Kidney (tissue), 14 donors: ENCODE measurements around the gene WDFY3. TPM values are rescaled to one million over a fixed set of nuclear protein-coding genes. Genes with fewer than 3 reads are reported as not detected.

Experiments
- DNase-seq, 5 donors: peaks; one replicate each; pipeline ENCODE4 v3.0.0-alpha.2; 2013 to 2020
- FAIRE-seq: peaks from 2 replicates; lab custom pipeline; 2012; peaks lifted over from hg19 to GRCh38; lab: Jason Lieb, UNC
- H3K27ac ChIP-seq, 2 donors: one replicate each; pipeline ENCODE4 v1.7.0; 2013; ENCODE audit warnings: low read depth in 2 of 2, low read length in 2 of 2, inconsistent platforms in 1 of 2
- H3K27me3 ChIP-seq: one replicate; pipeline ENCODE4 v1.7.1; 2013; ENCODE audit warnings: low read length, inconsistent platforms; ENCODE audit not compliant: control insufficient read depth, insufficient read depth
- H3K36me3 ChIP-seq, 3 donors: one replicate each; pipeline versions ENCODE4 v1.7.0 to v1.7.1; 2013; ENCODE audit warnings: low read length in 3 of 3, control low read depth in 1 of 3, inconsistent platforms in 1 of 3; ENCODE audit not compliant: insufficient read depth in 3 of 3, control insufficient read depth in 2 of 3
- H3K4me1 ChIP-seq, 3 donors: one replicate each; pipeline versions ENCODE4 v1.7.0 to v1.7.1; 2013; ENCODE audit warnings: low read length in 3 of 3, inconsistent platforms in 1 of 3, low read depth in 1 of 3; ENCODE audit not compliant: control insufficient read depth in 2 of 3, insufficient read depth in 2 of 3
- H3K4me3 ChIP-seq, 3 donors: one replicate each; pipeline versions ENCODE4 v1.7.0 to v1.8.1; 2013; ENCODE audit warnings: low read length in 3 of 3, control low read depth in 1 of 3, inconsistent platforms in 1 of 3
- H3K9ac ChIP-seq, 3 donors: one replicate each; pipeline versions ENCODE4 v1.7.0 to v1.7.1; 2013; ENCODE audit warnings: low read length in 3 of 3, control low read depth in 1 of 3, inconsistent platforms in 1 of 3
- H3K9me3 ChIP-seq, 3 donors: one replicate each; pipeline versions ENCODE4 v1.7.0 to v1.7.1; 2013; ENCODE audit warnings: low read length in 3 of 3, control low read depth in 1 of 3, inconsistent platforms in 1 of 3; ENCODE audit not compliant: control insufficient read depth in 2 of 3, insufficient read depth in 1 of 3
- intact Hi-C: fragments of 100-400 bp; cut with DNase I; formaldehyde crosslinking; loops from one replicate; pipeline ENCODE4 v1.11.1; 2022
- polyA plus RNA-seq: library from polyadenylated mRNA; stranded (reverse); fragments of 350-450 nt; fragmentation: Illumina TruSeq; extraction: RNeasy Lipid Tissue Mini Kit (QIAGEN cat#74804); gene quantifications from one replicate; pipeline ENCODE4 v1.2.3, GENCODE V29; 2014; ENCODE audit warnings: low read depth, low replicate concordance; ENCODE audit not compliant: insufficient read depth
- total RNA-seq: library from RNA; stranded (reverse); fragmentation: NEBNext Ultra II Directional; extraction: Animal tissue kit (Norgen Biotek cat#: 25700); gene quantifications from one replicate; pipeline ENCODE4 v1.2.1, GENCODE V29; 2021
- TF ChIP-seq, protein P1 (sequence below): IDR thresholded peaks from 3 replicates; pipeline ENCODE4 v1.5.1; 2012; ENCODE audit warnings: mild to moderate bottlenecking, moderate library complexity, borderline replicate concordance; ENCODE audit not compliant: insufficient read depth; ENCODE audit errors: extremely low read depth
- donor health status: control.
- donor health status: control.
- donor health status: control.
- donor health status: control.
- donor health status: control.
- donor health status: DM: yes; HTN: yes; CAD: no.
- donor health status: Normal renal cell carcinoma (clear cell type).

Gene WDFY3
- total and polyA plus RNA-seq, 2 donors from 2014 or later = 9.4 to 151 TPM

DNA sequence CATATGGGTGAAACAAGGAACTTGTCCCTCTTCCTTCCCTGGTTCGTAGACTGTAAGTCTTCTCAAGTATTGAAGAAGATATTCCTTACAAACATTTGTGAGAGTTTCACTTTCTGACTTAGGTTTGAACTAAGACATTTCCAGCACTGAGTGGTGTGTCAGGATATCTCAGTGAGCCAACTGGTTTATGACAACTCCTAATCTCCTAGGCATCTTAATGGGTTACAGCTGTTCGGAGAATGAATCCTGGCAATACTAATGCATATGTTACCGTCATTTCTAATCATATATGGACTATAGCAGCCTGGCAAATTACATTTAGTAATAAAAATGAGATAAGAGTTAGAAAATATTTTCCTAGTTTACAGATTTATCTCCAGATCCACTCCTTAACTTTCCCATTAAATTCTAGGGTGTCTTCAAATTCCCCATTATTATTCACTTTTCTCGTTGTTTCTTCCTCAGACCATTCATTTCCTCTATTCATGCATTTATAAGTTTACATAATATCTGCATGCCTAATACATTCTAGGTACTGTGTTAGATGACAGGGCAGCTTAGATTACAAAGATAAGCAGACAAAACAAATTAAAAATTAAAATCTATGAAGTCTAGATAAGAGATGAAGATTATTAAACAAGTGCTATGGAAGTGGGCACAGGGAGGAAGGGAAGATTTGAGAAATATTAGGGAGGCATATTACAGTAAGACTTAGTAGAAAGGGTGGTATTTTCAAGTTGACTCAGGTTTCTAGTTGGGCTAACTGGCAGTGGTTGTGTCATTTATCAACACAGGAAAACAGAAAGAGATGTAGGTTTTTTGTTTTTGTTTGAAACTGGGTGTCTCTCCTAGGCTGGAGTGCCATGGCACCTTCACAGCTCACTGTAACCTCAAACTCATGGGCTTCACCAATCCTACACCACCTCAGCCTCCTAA is 173.9 kb downstream of the WDFY3 start:
- intact Hi-C loops = no loop called here
- Histone ChIP-seq H3K36me3 (peaks cover 3 to 29% (median 13%) of the 10 kb centered on the region in 3 donors), H3K27me3 (no peaks in the 10 kb centered on the region), H3K4me1 (no peaks in the 10 kb centered on the region), H3K4me3 (no peak overlapping the region), H3K27ac (no peak overlapping the region), H3K9me3 (no peaks in the 10 kb centered on the region), H3K9ac (no peak overlapping the region)
- FAIRE-seq = no peak
- TF ChIP-seq, protein P1, sequence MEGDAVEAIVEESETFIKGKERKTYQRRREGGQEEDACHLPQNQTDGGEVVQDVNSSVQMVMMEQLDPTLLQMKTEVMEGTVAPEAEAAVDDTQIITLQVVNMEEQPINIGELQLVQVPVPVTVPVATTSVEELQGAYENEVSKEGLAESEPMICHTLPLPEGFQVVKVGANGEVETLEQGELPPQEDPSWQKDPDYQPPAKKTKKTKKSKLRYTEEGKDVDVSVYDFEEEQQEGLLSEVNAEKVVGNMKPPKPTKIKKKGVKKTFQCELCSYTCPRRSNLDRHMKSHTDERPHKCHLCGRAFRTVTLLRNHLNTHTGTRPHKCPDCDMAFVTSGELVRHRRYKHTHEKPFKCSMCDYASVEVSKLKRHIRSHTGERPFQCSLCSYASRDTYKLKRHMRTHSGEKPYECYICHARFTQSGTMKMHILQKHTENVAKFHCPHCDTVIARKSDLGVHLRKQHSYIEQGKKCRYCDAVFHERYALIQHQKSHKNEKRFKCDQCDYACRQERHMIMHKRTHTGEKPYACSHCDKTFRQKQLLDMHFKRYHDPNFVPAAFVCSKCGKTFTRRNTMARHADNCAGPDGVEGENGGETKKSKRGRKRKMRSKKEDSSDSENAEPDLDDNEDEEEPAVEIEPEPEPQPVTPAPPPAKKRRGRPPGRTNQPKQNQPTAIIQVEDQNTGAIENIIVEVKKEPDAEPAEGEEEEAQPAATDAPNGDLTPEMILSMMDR = no peak
- DNase-seq = no peak

DNA sequence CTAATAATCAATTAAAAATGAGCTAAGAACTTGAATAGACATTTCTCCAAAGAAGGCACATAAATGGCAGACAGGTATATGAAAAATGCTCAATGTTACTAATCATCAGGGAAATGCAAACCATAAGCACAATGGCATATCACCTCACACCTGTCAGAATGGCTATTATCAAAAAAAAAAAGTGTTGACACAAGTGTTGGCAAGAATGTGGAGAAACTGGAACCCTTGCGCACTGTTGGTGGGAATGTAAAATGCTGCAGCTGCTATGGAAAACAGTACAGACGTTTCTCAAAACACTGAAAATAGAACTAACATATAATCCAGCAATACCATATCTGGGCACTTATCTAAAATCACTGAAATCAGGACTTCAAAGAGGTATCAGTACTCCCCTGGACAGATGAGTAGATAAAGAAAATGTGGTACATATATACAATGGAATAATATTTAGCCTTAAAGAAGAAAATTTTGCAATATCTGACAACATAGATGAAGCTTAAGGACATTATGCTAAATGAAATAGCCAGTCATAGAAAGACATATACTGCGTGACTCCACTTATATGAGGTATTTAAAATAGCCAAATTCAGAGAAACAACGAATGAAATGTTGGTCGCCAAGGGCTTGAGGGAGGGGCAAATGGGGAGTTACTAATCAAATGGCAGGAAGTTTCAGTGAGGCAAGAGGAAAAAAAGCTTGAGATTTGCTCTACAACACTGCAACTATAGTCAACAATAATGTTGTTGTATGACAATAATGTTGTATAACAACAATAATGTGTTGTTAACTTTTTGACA is 175.5 kb downstream of the WDFY3 start:
- DNase-seq = no peak
- H3K4me3 ChIP-seq = no peak overlapping the region
- no peak for FAIRE-seq
- intact Hi-C loops = no loop called here
- no peak overlapping the region for H3K27ac ChIP-seq
- TF ChIP-seq, protein P1 = no peak
- no peaks in the 10 kb centered on the region for H3K9me3 ChIP-seq
- no peaks in the 10 kb centered on the region for H3K27me3 ChIP-seq
- H3K9ac ChIP-seq = no peak overlapping the region
- H3K36me3 ChIP-seq = peaks cover 9 to 46% (median 21%) of the 10 kb centered on the region in 3 donors
- H3K4me1 ChIP-seq = no peaks in the 10 kb centered on the region

- DNase-seq = no peak
- Histone ChIP-seq H3K4me3 (no peak overlapping the region), H3K36me3 (peaks cover 22 to 66% (median 44%) of the 10 kb centered on the region in 3 donors), H3K4me1 (no peaks in the 10 kb centered on the region), H3K9me3 (no peaks in the 10 kb centered on the region), H3K9ac (no peak overlapping the region), H3K27me3 (no peaks in the 10 kb centered on the region), H3K27ac (no peak overlapping the region)
- no peak for FAIRE-seq
- intact Hi-C loops = no loop called here
- TF ChIP-seq, protein P1 = no peak
Measured at GRCh38 chr4:84786478-84786877, 180.0 kb downstream of the WDFY3 start.
